Bone marrow (tissue), 2 donors: ENCODE measurements around the gene ADNP.
"Not testable (repeated sequence)": the region's sequence is repeated elsewhere in the genome, so short reads cannot be mapped to it uniquely, and the experiment has no call there.

Experiments
- DNase-seq, 2 donors: peaks; one replicate each; lab custom pipeline; 2025; lab: John Stamatoyannopoulos, UW

ADNP gene

DNA sequence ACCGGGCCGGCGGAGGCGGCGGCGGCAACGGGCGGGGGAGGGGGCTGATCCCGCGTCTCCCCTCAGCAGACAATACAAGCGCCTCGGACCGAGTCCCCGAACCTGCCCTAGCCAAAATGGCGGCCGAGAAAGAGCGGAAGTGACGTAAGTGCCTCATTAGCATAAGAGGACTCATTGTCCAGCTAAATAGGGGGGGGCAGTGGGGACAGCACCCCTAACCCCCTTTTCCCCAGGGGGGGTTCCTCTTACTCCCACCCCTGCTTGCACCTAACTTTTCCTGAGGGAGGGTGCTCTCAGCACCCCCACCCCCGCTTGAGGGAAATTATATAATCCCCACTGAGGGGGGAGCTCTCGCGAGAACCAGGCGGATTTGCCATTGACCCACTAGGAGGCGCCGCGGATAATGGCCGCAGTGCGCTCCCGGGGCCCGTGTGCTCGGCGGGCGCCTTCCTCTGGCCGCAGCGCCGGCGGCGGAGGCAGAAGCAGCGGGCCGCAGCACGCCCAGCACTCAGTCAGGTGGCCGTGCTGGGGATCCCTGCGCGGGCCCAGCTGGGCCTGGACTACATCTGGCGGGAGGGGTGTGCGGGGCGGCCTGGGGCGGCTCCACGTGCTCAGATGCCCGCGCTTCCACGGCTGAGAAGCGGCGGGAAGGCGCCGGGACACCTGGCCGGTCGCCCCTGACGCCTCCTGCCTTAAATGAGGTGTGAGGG is at the start of gene ADNP:
Gene ADNP, minus strand, starts transcription at position 132 of the 710 bp plus-strand sequence. CDS start 27,441 bp downstream, outside the sequence.
- DNase-seq: peak; percentile 90 to 97

DNA sequence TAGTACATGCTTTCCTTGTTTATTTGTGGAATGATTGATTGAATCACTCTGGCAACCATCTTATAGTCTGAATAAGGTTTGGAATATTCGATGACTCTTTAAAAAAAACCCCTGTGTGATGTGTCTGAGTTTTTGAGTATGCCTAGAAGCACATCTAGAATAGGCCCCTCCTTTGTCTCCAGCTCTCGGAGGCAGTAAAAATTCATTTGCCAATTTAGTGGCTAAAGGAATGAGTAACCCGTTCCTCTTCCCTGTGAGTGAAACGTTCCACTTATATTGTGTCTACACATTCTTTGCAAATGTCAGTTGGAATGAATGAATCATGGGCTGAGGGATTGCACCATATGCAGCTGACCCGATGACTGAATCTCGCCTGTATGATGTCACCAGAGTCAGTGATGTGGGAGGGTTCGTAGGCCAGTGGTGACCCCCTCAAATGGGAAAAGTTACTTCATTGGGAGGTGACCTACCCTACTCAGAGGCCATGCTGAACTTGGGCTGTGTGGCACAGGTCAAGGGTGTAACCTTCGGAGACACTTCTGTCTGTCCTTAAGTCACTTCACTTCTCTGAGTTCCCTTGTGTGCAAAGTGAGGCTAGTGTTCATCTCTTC is 48.9 kb upstream of the ADNP start:
- peak in 1 of 2 donors; percentile 29 for DNase-seq

DNA sequence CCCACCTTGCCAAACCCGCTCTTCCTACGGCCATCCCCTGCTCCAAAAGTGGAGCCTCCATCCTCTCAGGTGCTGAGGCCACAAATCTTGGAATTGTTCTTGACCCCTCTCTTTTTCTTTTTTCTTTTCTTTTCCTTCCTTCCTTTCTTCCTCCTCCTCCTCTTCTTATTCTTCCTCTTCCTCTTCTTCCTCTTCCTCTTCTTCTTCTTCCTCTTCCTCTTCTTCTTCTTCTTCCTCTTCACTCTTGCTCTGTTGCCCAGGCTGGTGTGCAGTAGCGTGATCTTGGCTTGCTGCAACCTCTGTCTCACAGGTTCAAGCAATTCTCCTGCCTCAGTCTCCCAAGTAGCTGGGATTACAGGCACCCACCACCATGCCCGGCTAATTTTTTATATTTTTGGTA is 47.3 kb upstream of the ADNP start:
- DNase-seq: not testable (repeated sequence)

DNA sequence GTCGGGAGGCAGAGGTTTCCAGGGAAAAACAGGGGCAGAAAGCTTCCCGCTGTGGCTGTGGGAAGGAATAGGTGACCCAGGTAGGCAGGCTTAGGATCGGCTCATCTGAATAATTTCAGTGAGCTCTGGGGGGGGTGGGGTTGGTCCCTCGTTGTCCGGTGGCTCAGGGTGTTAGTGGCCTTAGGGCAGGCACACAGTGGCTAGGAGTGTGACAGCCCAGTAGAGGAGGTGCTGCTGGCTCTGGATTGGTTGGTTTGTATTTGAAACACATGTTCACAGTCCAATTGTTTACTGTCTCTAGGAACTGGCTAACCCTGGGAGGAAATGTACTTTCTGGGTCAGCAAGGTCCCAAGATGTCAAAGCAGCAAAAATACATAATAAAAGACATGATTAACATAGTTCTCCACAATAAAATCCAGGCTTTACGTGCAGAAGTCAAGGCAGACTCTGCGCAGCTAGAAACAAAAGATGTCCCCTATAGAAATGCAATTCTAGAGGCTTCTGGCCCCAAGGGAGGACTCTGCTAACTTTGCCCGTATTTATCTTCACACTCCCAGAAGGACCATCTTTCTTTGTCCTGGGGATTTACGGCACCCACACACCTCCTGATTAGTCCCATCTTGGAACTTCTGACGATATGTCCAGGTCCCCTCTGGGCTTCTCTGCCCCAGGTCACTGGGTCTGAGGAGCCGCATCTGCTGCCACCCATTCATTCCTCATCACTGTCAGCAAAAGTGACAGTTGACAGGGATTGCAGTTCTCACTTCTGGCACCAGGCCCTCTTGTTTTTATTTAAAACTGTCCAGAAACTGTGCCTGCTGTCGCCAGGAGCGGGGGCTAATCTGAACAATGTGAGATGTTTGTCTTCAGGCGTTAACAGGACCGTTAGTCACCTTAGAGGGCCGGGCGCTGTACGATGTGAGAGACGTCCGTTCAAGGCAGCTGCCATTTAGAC is 46.1 kb upstream of the ADNP start:
- no peak for DNase-seq

DNA sequence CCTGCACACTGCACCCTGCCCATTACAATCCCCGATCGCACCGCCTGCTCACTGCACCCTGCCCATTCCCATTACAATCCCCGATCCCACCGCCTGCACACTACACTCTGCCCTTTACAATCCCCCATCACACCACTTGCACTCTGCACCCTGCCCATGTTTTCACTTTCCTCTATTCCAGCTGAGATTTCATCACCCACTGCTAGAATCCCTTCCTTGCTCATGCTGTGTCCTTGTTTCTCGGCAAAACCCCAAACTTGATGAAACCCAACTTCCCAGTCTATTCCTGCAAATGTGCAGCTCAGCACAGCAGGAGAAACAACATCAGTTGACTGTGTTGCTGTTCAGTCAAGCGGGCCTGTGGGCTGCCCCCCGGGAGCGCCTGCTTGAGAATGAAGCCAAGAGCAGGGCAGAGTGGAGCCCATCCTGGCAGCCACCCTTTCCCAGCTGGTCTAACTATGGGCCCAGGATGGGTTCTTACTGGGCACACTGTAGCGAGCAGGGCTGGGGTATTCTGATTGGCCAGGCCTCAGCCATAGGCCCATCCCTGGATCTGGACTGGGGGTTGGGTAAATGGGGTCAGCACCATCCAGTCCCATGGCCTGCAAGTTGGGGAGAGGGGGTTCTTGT is 44.6 kb upstream of the ADNP start:
- DNase-seq: no peak

DNA sequence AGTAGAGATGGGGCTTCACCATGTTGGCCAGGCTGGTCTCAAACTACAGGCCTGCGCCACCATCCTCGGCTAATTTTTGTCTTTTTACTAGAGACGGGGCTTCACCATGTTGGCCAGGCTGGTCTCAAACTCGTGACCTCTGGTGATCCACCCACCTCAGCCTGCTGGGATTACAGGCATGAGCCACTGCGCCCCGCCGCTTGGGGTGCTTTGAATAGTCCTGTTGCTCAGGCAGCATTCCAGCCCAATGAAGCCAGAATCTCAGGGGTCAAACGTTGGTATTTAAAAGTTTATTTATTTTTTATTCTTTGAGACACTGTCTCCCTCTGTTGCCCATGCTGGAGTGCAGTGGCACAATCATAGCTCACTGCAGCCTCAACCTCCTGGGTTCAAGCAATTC is 38.7 kb upstream of the ADNP start:
- DNase-seq: no peak

DNA sequence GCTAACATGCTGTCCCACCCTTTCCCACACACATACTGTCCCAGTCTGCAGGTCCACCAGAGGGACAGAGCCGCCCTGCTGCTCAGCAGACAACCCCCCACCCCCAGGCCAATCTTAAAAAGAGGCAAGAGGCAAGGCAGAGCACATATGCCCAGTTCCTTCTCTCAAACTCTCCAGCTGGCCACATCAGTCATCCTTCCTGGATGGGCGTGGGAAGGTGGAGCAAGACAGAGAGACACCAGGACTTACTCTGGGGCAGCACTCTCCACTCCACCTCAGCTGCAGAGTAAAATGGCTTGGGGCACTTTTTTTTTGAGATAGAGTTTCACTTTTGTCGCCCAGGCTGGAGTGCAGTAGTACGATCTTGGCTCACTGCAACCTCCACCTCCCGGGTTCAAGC is 38.2 kb upstream of the ADNP start:
- DNase-seq: no peak

DNA sequence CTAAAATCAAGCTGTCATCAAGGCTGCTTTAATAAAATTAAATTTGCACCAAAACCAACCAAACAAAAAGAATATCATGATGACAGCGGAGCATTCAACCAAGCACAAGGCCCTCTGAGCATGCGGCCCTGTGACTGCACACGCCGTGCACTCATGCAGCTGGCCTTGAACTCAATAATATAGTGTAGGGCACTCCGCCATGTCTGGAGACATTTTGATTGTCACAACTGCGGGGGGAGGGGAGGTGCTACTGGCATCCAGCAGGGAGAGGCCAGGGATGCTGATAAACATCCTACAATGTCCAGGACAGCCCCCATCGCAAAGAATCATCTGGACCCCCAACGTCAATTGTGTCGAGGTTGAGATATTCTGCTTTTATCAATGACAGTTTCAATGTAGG is 37.1 kb upstream of the ADNP start:
- no peak for DNase-seq

DNA sequence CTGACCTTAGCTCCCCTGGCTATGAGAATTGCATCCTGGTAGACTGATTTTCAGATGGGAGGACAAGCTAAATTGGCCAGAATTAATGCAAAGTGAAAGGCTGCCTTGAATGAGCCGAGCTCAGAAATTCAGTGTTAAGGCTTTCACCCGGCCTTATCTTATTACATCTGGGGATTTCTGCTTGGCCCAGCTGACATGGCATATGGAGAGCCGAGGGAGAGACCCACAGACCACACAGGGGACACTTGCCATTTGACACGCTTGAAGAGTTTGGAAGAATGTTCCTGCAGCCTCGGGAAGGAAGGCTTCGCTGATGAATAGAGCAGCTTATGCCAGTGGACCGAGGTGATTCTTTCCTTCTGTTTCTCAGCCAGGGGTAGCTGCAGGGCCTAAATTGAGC is 36.3 kb upstream of the ADNP start:
- DNase-seq: no peak

DNA sequence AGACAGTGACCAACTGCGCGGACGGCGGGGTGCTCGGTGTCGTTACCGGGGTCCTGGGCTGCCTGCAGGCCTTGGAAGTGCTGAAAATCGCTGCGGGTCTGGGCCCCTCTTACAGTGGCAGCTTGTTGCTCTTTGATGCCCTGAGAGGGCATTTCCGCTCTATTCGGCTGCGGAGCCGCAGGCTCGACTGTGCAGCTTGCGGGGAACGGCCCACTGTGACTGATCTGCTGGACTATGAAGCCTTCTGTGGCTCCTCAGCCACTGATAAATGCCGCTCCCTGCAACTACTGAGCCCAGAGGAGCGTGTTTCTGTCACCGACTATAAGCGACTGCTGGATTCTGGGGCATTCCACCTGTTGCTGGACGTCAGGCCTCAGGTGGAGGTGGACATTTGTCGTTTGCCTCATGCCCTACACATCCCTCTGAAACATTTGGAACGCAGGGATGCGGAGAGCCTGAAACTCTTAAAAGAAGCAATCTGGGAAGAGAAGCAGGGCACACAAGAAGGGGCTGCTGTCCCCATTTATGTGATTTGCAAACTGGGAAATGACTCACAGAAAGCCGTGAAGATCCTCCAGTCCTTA is 28.4 kb upstream of the ADNP start:
- DNase-seq: no peak

DNA sequence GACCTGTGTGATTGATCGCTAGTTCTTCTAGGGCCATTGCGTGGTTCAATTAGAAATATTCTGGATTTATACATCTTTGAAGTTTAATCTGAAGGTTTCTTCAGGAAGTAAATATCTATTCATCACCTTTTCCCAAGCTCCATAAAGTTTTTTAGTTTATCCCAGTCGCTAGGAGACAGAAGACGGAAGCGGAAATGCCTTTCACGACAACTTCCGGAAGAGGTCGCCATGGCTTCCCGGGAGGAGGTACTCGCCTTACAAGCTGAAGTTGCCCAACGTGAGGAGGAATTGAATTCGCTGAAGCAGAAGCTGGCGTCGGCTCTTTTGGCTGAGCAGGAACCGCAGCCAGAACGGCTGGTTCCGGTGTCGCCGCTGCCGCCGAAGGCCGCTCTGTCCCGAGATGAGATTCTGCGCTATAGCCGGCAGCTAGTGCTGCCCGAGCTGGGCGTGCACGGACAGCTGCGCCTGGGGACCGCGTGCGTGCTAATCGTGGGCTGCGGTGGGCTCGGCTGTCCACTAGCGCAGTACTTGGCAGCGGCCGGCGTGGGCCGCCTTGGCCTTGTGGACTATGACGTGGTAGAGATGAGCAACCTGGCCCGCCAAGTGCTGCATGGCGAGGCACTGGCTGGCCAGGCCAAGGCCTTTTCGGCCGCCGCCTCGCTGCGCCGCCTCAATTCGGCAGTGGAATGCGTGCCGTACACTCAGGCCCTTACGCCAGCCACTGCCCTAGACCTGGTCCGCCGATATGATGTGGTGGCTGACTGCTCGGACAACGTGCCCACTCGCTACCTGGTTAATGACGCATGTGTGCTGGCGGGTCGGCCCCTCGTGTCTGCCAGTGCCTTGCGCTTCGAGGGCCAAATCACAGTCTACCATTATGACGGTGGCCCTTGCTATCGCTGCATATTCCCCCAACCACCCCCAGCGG is 27.6 kb upstream of the ADNP start, which contains the start of gene MOCS3:
Gene MOCS3, plus strand, starts transcription at position 204 of the 928 bp plus-strand sequence. Its CDS starts 25 bp downstream, at position 229.
- peak; percentile 82 to 97 for DNase-seq

DNA sequence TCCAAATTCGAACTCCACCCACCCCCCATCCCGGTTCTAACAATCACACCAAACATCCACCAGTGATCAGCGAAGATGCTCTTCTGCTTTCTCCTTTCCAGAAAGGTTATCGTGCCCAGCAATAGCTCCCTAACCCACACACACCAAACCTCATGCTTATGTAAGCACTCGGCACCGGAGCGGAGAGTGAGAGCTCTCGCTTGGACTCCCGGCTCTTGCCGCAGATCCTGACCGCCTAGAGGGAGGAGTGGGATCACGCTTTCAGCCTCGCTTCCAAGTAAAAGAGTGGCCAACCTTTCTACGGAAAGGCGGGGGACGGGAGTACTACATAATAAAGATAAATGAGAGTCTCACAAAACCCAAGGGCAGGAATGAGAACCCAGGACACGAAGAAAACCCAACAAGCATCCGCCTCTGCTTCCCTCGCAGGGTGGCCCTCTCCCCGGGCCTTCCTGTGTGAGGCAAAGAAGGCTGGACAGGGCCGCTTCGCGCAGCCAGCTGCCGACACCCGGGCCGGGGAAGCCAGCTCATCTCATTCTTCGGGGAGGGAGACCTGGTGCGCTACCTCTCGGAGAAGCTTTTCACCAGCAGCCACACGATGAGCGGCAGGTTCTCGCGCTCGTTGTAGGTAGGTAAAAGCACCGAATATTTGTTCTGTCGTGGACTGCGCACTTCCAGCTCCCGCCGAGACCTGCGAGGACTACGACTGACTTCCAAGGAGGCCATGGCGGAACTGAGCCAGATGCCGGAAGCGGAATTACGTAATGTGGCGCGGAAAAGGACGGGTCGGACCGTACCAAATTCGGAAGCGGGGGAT is 26.8 kb upstream of the ADNP start, which contains the start of gene DPM1:
Gene DPM1, minus strand, starts transcription at position 735 of the 817 bp plus-strand sequence. Its CDS starts 9 bp downstream, at position 726.
- DNase-seq: peak; percentile 87 to 97

DNA sequence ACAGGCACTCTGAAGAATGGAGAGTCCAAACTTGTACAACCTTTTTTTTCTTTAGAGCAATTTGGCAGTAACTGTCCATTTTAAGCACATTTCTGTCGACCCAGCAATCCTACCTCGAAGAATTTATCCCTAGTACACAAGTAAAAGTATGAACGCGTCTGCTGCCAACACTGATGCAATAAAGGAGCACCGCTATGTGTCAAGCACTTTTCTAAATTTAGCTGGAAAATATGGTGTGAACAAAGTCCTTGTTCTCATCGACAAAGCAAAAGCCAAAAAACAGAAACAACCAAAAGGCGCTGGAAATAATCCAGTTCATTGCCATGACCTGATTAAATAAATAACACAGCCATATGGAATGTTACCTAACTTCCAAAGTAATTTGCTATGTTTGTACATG is 26.0 kb upstream of the ADNP start:
- no peak for DNase-seq

DNA sequence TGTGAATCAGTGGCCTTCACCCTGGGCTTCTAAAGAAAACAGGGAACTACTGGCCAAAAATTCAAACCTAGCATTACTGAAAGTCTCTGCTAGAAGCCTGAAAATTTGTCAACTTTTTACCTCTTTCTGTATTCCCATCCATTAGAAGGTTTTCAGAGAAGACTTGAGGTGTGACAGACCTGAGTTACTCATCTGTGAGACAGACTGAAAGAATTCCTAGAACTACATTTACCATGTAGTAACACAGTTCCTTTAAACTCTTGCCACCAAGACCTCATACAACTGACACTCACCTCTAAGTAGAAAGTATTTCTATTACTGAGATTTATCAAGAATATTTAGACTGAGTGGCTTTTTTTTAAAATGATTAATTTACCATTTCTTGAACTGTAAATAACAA is 22.6 kb upstream of the ADNP start:
- DNase-seq: no peak

DNA sequence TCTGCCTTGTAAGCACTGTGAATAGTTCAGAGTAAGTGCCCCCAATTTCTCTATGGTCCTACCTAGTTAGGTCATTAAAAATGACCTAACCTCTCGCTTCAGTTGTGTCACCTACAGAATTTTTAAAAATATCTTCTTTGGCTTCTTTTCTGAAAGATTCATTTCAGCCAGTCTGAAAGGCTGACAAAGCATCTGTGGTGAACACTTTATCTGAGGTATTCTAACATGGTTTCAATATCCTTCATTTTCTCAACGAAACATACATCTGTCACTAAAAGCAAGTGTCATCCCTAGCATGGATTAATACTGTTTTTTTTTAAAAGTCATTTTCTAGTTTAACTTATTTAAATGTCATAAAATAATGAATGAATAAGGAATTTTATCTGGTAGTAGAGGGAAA is 22.0 kb upstream of the ADNP start:
- DNase-seq: no peak

DNA sequence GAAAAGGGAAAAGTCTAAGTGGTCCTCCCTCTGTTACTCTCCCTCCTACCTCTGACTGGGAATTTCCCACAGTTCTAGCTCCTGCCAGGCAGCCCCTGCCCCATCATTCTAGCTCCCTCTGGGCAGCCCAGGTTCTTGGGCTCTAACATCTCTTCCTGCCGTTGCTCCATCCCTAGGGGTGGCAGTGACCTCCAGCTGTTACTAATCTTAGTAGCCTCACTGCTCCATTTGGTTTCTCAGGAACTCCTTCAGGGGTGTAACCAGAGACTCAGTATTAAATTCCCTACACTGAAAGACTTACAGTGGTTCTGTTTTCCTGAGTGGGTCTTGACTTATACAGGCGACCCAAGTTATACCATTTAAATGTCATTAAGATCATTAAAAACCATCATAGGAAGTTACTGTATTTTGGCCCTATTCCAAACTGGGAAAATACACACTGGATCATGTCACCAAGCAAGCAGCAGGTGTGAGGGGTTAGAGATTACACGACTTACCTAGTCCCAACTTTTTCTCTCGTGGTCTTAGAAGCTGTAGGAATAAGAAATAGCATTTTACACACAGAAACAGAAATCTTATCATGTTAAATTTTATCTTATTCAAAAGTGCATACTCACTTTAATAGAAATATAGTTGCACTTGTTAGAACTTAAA is 17.0 kb upstream of the ADNP start:
- DNase-seq: no peak

DNA sequence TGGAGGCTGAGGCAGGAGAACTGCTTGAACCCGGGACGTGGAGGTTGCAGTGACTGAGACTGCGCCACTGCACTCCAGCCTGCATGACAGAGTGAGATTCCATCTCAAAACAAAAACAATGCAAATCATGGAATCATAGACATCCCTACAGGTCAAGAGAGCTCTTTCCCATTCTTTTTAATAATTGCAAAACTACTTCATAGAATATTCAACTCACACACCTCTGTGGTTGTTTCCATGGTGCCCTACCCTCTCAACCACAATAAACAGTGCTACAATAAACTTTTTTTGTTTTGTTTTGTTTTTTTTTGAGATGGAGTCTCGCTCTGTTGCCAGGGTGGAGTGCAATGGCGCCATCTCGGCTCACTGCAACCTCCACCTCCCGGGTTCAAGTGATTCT is 11.8 kb upstream of the ADNP start:
- DNase-seq: no peak

DNA sequence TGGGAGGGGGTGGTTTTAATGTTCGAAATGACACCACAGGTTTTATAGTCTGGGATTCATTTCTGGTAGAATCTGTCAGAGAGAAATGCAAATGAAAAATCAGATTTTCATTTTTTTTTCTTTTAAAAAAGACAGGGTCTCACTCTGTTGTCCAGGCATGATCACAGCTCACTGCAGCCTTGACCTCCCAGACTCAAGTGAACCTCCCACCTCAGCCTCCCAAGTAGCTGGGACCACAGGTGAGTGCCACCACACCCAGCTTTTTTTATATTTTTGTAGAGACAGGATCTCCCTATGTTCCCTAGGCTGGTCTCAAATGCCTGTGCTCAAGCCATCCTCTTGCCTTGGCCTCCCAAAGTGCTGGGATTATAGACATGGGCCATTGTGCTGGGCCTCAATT is 2.4 kb upstream of the ADNP start:
- no peak for DNase-seq

DNA sequence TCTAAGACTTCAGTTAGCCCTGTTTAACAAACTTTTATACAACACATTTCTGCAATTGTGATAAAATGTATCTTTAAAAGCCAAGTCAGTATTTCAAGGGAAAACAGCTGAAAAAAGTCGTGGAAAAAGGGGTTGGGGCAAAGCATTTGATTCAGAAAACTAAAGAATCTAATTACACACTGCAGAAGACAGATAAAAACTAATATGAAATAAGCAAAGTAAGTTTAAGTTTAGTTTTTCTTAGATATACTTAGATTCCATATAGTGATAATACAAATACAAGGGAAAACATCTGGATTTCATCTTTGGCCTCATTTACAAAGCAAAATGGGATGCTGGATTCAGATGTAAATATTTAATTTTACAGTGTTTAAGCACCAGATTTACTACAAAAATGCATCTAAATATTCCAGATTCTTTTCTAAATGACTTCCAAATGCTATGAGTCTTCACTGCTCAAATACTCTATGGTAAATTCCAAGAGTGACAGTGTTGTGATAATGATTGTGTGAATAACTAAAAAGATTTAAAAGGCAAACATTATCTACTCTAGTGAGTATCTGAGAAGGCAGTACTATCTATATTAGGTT is 1.5 kb upstream of the ADNP start:
- no peak for DNase-seq
